Ectodermal cell (in vitro differentiated cells): ENCODE results near the gene NAMPT.

Experiments
- H3K27ac ChIP-seq: 2 replicates; pipeline ENCODE4 v1.7.0; 2013; ENCODE audit warnings: mild to moderate bottlenecking, low read depth, low read length; ENCODE audit not compliant: insufficient read depth, poor library complexity, severe bottlenecking
- H3K27me3 ChIP-seq: 2 replicates; pipeline ENCODE4 v1.7.0; 2013; ENCODE audit warnings: mild to moderate bottlenecking, low read length; ENCODE audit not compliant: insufficient read depth, control insufficient read depth, poor library complexity, severe bottlenecking
- H3K36me3 ChIP-seq: one replicate; pipeline ENCODE4 v1.7.0; 2013; ENCODE audit warnings: low read length; ENCODE audit not compliant: control insufficient read depth, insufficient read depth
- H3K4me1 ChIP-seq: one replicate; pipeline ENCODE4 v1.7.0; 2013; ENCODE audit warnings: low read length; ENCODE audit not compliant: control insufficient read depth, insufficient read depth
- H3K4me3 ChIP-seq: 2 replicates; pipeline ENCODE4 v1.7.0; 2013; ENCODE audit warnings: low read depth, low read length, control low read depth; ENCODE audit not compliant: insufficient read depth
- H3K9me3 ChIP-seq: 2 replicates; pipeline ENCODE4 v1.7.0; 2013; ENCODE audit warnings: mild to moderate bottlenecking, low read length, moderate library complexity; ENCODE audit not compliant: control insufficient read depth
- WGBS, 2 experiments: methylation state at CpG; one replicate each; pipeline ENCODE4 v1.1.7; 2013; ENCODE audit warnings: missing lambda C conversion rate in 2 of 2; 5-methylcytosine and 5-hydroxymethylcytosine counted together

Gene NAMPT

DNA sequence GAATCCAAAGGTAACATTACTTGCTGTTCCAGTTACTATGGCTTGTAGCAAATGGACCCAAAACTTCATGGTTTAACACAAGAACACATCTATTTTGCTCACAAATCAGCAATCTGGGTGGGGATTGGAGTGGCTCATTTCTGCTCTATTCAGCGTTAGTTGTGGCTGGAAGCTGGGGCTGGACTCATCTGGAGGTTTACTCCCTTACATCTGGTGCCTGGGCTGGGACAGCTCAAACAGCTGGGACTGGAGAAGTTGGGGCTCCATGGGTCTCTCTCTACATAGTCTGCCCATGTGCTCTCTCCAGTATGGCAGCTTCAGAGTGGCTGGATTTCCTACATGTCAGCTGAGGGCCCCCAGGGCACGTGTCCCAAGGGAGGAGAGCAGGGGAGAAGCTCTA, 33.7 kb upstream of the NAMPT start:
- H3K9me3 ChIP-seq = no peaks in the 10 kb centered on the region
- WGBS, 2 experiments = 91 to 94% methylated on average over 2 of the region's 2 CpGs
- no peaks in the 10 kb centered on the region for H3K27me3 ChIP-seq
- no peaks in the 10 kb centered on the region for H3K4me1 ChIP-seq
- H3K36me3 ChIP-seq = no peaks in the 10 kb centered on the region
- no peak overlapping the region for H3K4me3 ChIP-seq
- H3K27ac ChIP-seq = no peak overlapping the region

GRCh38 chr7:106317971-106318370, 33.2 kb upstream of the NAMPT start:
- H3K4me1 ChIP-seq = no peaks in the 10 kb centered on the region
- H3K27me3 ChIP-seq = no peaks in the 10 kb centered on the region
- no peaks in the 10 kb centered on the region for H3K9me3 ChIP-seq
- H3K4me3 ChIP-seq = no peak overlapping the region
- H3K36me3 ChIP-seq = no peaks in the 10 kb centered on the region
- H3K27ac ChIP-seq = no peak overlapping the region
- 94% methylated on average over 5 of the region's 5 CpGs for WGBS, 2 experiments

DNA sequence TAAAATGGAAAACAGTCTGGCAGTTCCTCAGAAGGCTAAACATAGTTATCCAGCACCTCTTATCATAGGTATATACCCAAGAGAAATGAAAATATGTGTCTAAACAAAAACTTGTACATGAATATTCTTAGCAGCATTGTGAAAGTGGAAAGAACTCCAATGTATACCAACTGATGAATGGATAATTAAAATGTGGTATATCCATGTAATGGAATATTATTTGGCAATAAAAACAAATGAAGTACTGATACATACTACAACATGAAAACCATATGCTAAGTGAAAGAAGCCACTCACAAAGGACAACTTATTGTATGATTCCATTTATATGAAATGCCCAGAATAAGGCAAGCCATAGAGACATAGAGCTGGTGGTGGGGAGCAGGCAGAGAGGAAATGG, 32.2 kb upstream of the NAMPT start:
- no peaks in the 10 kb centered on the region for H3K9me3 ChIP-seq
- H3K27ac ChIP-seq = no peak overlapping the region
- no peaks in the 10 kb centered on the region for H3K27me3 ChIP-seq
- no peaks in the 10 kb centered on the region for H3K36me3 ChIP-seq
- no peaks in the 10 kb centered on the region for H3K4me1 ChIP-seq
- H3K4me3 ChIP-seq = no peak overlapping the region

- no peaks in the 10 kb centered on the region for H3K9me3 ChIP-seq
- no peak overlapping the region for H3K27ac ChIP-seq
- WGBS, 2 experiments = 93 to 99% methylated on average over 1 to 2 of the region's 2 CpGs
- no peaks in the 10 kb centered on the region for H3K36me3 ChIP-seq
- H3K27me3 ChIP-seq = no peaks in the 10 kb centered on the region
- H3K4me3 ChIP-seq = no peak overlapping the region
- no peaks in the 10 kb centered on the region for H3K4me1 ChIP-seq
Observed at GRCh38 chr7:106314875-106315274, 30.1 kb upstream of the NAMPT start.

DNA sequence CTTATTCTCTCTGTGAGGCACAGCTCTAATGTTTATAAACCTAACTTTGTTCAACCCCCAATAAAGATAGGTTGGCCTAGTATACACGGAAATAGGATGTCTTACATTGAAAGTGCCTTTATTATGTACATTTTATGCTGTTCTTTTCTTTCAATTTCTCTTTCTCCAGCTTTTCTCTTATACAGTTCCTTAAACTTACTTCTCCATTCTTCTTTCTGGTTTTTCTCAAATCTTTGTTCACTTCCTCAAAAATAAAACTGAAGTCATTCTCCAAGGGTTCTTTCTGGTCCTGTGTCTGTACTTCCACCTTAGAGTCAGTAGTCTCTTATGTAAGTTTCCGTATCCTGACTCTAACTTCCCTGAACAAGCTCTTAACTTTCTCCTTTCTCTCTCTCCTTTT, 29.2 kb upstream of the NAMPT start:
- H3K36me3 ChIP-seq = no peaks in the 10 kb centered on the region
- no peaks in the 10 kb centered on the region for H3K4me1 ChIP-seq
- 50 to 79% methylated on average over 1 to 2 of the region's 2 CpGs for WGBS, 2 experiments

GRCh38 chr7:106313456-106313901, 28.7 kb upstream of the NAMPT start:
- Histone ChIP-seq H3K4me1 (no peaks in the 10 kb centered on the region), H3K4me3 (no peak overlapping the region), H3K27me3 (no peaks in the 10 kb centered on the region), H3K27ac (no peak overlapping the region), H3K36me3 (no peaks in the 10 kb centered on the region), H3K9me3 (no peaks in the 10 kb centered on the region)
- WGBS, 2 experiments = 91 to 96% methylated on average over 2 of the region's 2 CpGs

More for the DNA sequence above, 29.2 kb upstream of the NAMPT start:
- Histone ChIP-seq H3K27ac (no peak overlapping the region), H3K27me3 (no peaks in the 10 kb centered on the region), H3K4me3 (no peak overlapping the region), H3K9me3 (no peaks in the 10 kb centered on the region)

GRCh38 chr7:106312906-106313305, 28.1 kb upstream of the NAMPT start:
- Histone ChIP-seq H3K36me3 (no peaks in the 10 kb centered on the region), H3K9me3 (no peaks in the 10 kb centered on the region), H3K4me3 (no peak overlapping the region), H3K4me1 (no peaks in the 10 kb centered on the region), H3K27me3 (no peaks in the 10 kb centered on the region), H3K27ac (no peak overlapping the region)
- 70 to 86% methylated on average over 1 of the region's 2 CpGs for WGBS, 2 experiments

DNA sequence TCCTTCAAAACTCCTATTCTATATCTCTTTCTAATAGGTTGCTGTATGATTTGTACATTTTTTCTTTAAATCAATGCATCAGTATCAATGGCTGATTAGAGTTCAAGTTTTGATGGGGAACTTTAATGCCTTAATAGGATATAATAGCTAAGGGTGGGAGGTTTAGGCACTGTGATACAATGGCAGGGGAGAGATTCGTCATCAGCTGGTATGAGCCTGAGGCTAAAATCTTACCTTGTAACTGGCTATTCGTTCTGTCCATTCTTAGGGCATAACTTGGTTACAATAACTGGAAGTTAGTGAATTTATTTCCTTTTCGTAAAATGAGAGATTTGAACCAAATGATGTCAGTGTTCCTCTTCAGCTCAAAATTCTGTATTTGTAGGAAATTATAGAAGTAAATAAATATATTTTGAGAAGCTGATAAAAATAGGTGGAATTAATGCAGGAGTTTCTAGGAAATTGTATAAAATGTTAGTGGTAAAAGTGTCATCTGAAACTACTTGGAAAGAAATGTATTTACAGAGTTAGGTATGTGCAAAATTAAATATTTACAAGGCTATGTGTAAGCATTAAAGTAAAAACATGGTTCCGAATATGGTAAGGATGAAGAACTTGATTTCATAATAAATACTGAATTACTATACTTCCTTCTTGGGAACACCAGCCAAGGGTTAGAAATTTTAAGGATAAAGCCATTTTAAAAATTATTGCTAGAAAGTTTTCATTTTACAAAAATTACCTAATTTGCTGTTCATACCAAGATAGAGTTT, 27.5 kb upstream of the NAMPT start:
- 87 to 92% methylated on average over 3 of the region's 4 CpGs for WGBS, 2 experiments
- Histone ChIP-seq H3K9me3 (no peaks in the 10 kb centered on the region), H3K4me1 (no peaks in the 10 kb centered on the region), H3K4me3 (no peak overlapping the region), H3K36me3 (no peaks in the 10 kb centered on the region), H3K27ac (no peak overlapping the region), H3K27me3 (no peaks in the 10 kb centered on the region)

GRCh38 chr7:106309362-106309761, 24.6 kb upstream of the NAMPT start:
- H3K27ac ChIP-seq = no peak overlapping the region
- H3K36me3 ChIP-seq = no peaks in the 10 kb centered on the region
- H3K4me1 ChIP-seq = no peaks in the 10 kb centered on the region
- no peak overlapping the region for H3K4me3 ChIP-seq
- H3K27me3 ChIP-seq = no peaks in the 10 kb centered on the region
- no peaks in the 10 kb centered on the region for H3K9me3 ChIP-seq

- Histone ChIP-seq H3K4me1 (no peaks in the 10 kb centered on the region), H3K27ac (no peak overlapping the region), H3K9me3 (no peaks in the 10 kb centered on the region), H3K4me3 (no peak overlapping the region), H3K36me3 (no peaks in the 10 kb centered on the region), H3K27me3 (no peaks in the 10 kb centered on the region)
- WGBS, 2 experiments = 100% methylated on average over 1 of the region's 3 CpGs; no CpG with 5 or more reads in 1 of the 2 experiments
Observed at GRCh38 chr7:106306256-106306655, 21.5 kb upstream of the NAMPT start.
